ENCODE results near the gene MCUR1.

DNA sequence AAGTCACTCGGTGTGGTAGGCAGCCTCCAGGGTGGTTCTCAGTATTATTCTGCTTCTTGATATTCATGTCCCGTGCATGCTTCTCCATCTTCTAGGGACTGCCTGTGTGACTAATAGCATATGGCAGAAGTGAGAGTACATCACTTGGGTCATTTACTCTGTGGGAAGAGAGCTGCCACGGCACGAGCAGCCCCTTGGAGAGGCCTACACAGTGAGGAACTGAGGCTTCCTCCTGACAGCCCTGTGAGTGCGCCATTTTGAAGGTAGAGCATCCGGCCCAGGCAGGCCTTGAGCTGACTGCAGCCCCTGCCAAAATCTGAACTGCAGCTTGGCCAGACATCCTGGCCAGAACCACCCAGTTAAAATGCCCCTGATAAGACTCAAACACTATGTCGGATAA is 17.3 kb upstream of the MCUR1 start:
- TF ChIP-seq EZH2 (IDR thresholded peaks at IDR 0.05; ENCODE audit: borderline replicate concordance, low read depth, low read length) (no peak), TRIM24 (IDR thresholded peaks at IDR 0.05) (no peak), RBBP5 (IDR thresholded peaks at IDR 0.05; ENCODE audit: borderline replicate concordance, insufficient read depth, low read length, poor library complexity, severe bottlenecking) (no peak)
- TF ChIP-seq, protein P1, sequence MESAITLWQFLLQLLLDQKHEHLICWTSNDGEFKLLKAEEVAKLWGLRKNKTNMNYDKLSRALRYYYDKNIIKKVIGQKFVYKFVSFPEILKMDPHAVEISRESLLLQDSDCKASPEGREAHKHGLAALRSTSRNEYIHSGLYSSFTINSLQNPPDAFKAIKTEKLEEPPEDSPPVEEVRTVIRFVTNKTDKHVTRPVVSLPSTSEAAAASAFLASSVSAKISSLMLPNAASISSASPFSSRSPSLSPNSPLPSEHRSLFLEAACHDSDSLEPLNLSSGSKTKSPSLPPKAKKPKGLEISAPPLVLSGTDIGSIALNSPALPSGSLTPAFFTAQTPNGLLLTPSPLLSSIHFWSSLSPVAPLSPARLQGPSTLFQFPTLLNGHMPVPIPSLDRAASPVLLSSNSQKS (CRISPR knock-in tag; IDR thresholded peaks at IDR 0.05) = no peak

Data from K562 (cell line).